Gastrocnemius medialis (tissue), 4 donors: Measurements from ENCODE around the gene ITGA4. TPM values are rescaled to one million over a fixed set of nuclear protein-coding genes. Genes with fewer than 3 reads are reported as not detected.
"Not testable (repeated sequence)": the region's sequence is repeated elsewhere in the genome, so short reads cannot be mapped to it uniquely, and the experiment has no call there.

ENCODE experiments used
- ATAC-seq, 2 donors: fragments of 150-250 bp; one replicate each; pipeline ENCODE4 v1.9.1; 2016
- DNase-seq, 2 donors: peaks; one replicate each; pipeline ENCODE4 v3.0.0-alpha.2; 2019
- H3K27ac ChIP-seq, 4 donors: fragments of 200-600 bp; sonication (generic); 1 replicate in 1 of 4; 2 replicates in 3 of 4; pipeline ENCODE4 v1.5.1; 2016 to 2018; ENCODE audit warnings: mild to moderate bottlenecking in 2 of 4, moderate library complexity in 1 of 4
- H3K27me3 ChIP-seq, 3 donors: fragments of 200-600 bp; sonication (generic) in 2 of 3; 1 replicate in 1 of 3; 2 replicates in 2 of 3; pipeline versions ENCODE4 v1.5.1 to v1.6.0; 2016 to 2019; ENCODE audit warnings: mild to moderate bottlenecking in 1 of 3, moderate library complexity in 1 of 3
- H3K36me3 ChIP-seq, 2 donors: fragments of 200-600 bp; sonication (generic) in 1 of 2; one replicate each; pipeline ENCODE4 v1.5.1; 2017 to 2018
- H3K4me1 ChIP-seq, 2 donors: fragments of 200-600 bp; sonication (generic) in 1 of 2; one replicate each; pipeline ENCODE4 v1.5.1; 2016 to 2017; ENCODE audit warnings: mild to moderate bottlenecking in 2 of 2
- H3K4me3 ChIP-seq, 4 donors: fragments of 200-600 bp; sonication (generic) in 3 of 4; 1 replicate in 1 of 4; 2 replicates in 3 of 4; pipeline ENCODE4 v1.5.1; 2016 to 2019; ENCODE audit warnings: mild to moderate bottlenecking in 2 of 4
- H3K9me3 ChIP-seq, 3 donors: fragments of 200-600 bp; sonication (generic) in 2 of 3; 1 replicate in 1 of 3; 2 replicates in 2 of 3; pipeline ENCODE4 v1.5.1; 2016 to 2019
- POLR2A ChIP-seq, 2 donors: fragments of 450-650 bp; IDR thresholded peaks; one replicate each; pipeline ENCODE4 v1.6.1; 2017; ENCODE audit warnings: antibody characterized with exemption in 2 of 2, mild to moderate bottlenecking in 2 of 2, moderate library complexity in 2 of 2
- in situ Hi-C, 4 donors: fragments of 200-750 bp; cut with MboI; loops; one replicate each; pipeline versions ENCODE4 v1.15.0 to v1.8.0; 2017; ENCODE audit warnings: low sequenced_read_pairs in 4 of 4
- intact Hi-C: fragments of 100-400 bp; cut with DNase I; formaldehyde crosslinking; loops from one replicate; pipeline ENCODE4 v1.15.1; 2023; ENCODE audit warnings: low total_unique reads
- total RNA-seq, 4 donors: library from RNA; depleted of rRNA; stranded (reverse); fragments of >200 nt; gene quantifications; one replicate each; pipeline versions ENCODE4 v1.1.0 to v1.2.3, GENCODE V29; 2016
- TF ChIP-seq, protein P1 (sequence below), 5 experiments: fragments of 450-650 bp in 3 of 5; fragments of 200-600 bp in 2 of 5; sonication (generic) in 2 of 5; IDR thresholded peaks in 4 of 5; conservative IDR thresholded peaks in 1 of 5; 1 replicate in 4 of 5; 2 replicates in 1 of 5; pipeline ENCODE4 v1.5.1; 2016 to 2019; ENCODE audit warnings: antibody characterized with exemption in 5 of 5, mild to moderate bottlenecking in 3 of 5, moderate library complexity in 3 of 5

The ITGA4 gene
- total RNA-seq, 4 donors from 2014 or later, result 0.47 to 0.61 (median 0.55) TPM; not detected in 1

DNA sequence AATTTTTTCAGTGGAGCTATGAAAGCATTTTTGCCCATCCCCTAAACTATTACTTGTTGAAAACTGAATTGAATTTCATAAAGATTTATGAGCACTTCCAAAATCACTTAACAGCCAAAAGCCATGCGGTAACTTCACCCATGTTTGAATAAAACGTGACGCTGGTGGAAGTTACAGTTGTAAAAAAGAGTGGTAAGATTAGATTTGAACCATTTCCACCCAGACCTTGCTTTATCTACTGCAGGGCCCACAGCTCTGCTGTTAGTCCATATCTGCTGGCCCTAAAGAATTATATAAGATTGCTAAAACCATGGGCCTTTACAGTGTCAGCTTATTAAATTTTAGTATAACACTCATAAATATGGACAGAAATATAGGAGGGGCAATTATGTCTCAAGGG, 15.5 kb upstream of the ITGA4 start:
- ATAC-seq, result no peak
- Histone ChIP-seq H3K27ac (no peak overlapping the region), H3K27me3 (no peaks in the 10 kb centered on the region), H3K4me3 (no peak overlapping the region), H3K36me3 (no peaks in the 10 kb centered on the region), H3K9me3 (no peaks in the 10 kb centered on the region), H3K4me1 (no peaks in the 10 kb centered on the region)
- in situ Hi-C loops, result no loop called here
- DNase-seq, result no peak
- intact Hi-C loops, result no loop called here
- no peak for TF ChIP-seq POLR2A (IDR thresholded peaks at IDR 0.05)
- TF ChIP-seq, protein P1, sequence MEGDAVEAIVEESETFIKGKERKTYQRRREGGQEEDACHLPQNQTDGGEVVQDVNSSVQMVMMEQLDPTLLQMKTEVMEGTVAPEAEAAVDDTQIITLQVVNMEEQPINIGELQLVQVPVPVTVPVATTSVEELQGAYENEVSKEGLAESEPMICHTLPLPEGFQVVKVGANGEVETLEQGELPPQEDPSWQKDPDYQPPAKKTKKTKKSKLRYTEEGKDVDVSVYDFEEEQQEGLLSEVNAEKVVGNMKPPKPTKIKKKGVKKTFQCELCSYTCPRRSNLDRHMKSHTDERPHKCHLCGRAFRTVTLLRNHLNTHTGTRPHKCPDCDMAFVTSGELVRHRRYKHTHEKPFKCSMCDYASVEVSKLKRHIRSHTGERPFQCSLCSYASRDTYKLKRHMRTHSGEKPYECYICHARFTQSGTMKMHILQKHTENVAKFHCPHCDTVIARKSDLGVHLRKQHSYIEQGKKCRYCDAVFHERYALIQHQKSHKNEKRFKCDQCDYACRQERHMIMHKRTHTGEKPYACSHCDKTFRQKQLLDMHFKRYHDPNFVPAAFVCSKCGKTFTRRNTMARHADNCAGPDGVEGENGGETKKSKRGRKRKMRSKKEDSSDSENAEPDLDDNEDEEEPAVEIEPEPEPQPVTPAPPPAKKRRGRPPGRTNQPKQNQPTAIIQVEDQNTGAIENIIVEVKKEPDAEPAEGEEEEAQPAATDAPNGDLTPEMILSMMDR (IDR thresholded peaks at IDR 0.05 in 4 of 5, conservative IDR thresholded peaks at IDR 0.05 in 1 of 5), result no peak

DNA sequence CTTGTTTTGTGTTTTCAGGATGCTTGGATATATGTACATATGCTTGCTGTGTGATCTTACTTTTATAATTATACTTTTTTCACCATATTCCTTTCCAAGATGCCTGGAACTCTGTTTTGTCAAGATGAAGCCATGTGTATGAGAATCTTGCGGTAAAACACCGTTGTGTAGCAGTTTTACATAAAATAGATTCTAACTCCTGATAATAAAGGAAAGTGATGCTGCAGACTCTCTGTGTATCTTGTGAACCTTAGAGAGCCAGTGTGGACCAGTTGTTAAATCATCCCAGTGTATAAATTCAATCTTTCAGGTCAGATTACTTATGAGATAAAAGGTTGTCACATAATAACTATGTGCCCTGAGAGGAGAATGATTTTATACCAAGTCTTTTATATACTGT, 12.5 kb upstream of the ITGA4 start:
- Histone ChIP-seq H3K9me3 (no peaks in the 10 kb centered on the region), H3K27ac (no peak overlapping the region), H3K36me3 (no peaks in the 10 kb centered on the region), H3K4me1 (no peaks in the 10 kb centered on the region), H3K4me3 (no peak overlapping the region), H3K27me3 (no peaks in the 10 kb centered on the region)
- DNase-seq, result no peak
- intact Hi-C loops, result no loop called here
- TF ChIP-seq, protein P1 (IDR thresholded peaks at IDR 0.05 in 4 of 5, conservative IDR thresholded peaks at IDR 0.05 in 1 of 5), result no peak
- TF ChIP-seq POLR2A (IDR thresholded peaks at IDR 0.05), result no peak
- in situ Hi-C loops, result no loop called here
- ATAC-seq, result no peak

- intact Hi-C loops, result no loop called here
- no peak overlapping the region for H3K4me3 ChIP-seq
Observed at GRCh38 chr2:181446985-181447384, 10.2 kb upstream of the ITGA4 start.

GRCh38 chr2:181449278-181449677, 7.9 kb upstream of the ITGA4 start:
- DNase-seq, in situ Hi-C loops, H3K27ac ChIP-seq, H3K9me3 ChIP-seq, intact Hi-C loops, H3K27me3 ChIP-seq, ATAC-seq, H3K36me3 ChIP-seq, H3K4me3 ChIP-seq, H3K4me1 ChIP-seq: not testable (repeated sequence)

More at GRCh38 chr2:181446985-181447384, 10.2 kb upstream of the ITGA4 start:
- in situ Hi-C loops, result no loop called here
- ATAC-seq (no peak), DNase-seq (no peak)
- no peaks in the 10 kb centered on the region for H3K9me3 ChIP-seq
- H3K27ac ChIP-seq, result no peak overlapping the region
- TF ChIP-seq POLR2A (IDR thresholded peaks at IDR 0.05), result no peak
- H3K36me3 ChIP-seq, result no peaks in the 10 kb centered on the region
- H3K4me1 ChIP-seq, result no peaks in the 10 kb centered on the region
- no peaks in the 10 kb centered on the region for H3K27me3 ChIP-seq

- no peak overlapping the region for H3K4me3 ChIP-seq
- no peak for ATAC-seq
- H3K27me3 ChIP-seq, result peaks cover 15 to 25% (median 19%) of the 10 kb centered on the region in 3 donors
- intact Hi-C loops, result no loop called here
- in situ Hi-C loops, result loop anchor here (25.0 kb wide), 2 partner anchors 343 to 1343 kb away; no protein-coding TSS in a partner anchor
- H3K27ac ChIP-seq, result no peak overlapping the region
- TF ChIP-seq POLR2A (IDR thresholded peaks at IDR 0.05), result no peak
- TF ChIP-seq, protein P1 (IDR thresholded peaks at IDR 0.05 in 4 of 5, conservative IDR thresholded peaks at IDR 0.05 in 1 of 5), result no peak
- H3K9me3 ChIP-seq, result no peaks in the 10 kb centered on the region
- no peak for DNase-seq
- no peaks in the 10 kb centered on the region for H3K4me1 ChIP-seq
- no peaks in the 10 kb centered on the region for H3K36me3 ChIP-seq
Observed at GRCh38 chr2:181454686-181455450, 2.3 kb upstream of the ITGA4 start.
